Measurements from ENCODE around the gene MYADML2.

Gene MYADML2

GRCh38 chr17:81935709-81936084 lies 11.3 kb downstream of the MYADML2 start:
- DNase-seq: no peak

- no peak for DNase-seq
Observed at GRCh38 chr17:81934850-81935708, 12.0 kb downstream of the MYADML2 start.

DNA sequence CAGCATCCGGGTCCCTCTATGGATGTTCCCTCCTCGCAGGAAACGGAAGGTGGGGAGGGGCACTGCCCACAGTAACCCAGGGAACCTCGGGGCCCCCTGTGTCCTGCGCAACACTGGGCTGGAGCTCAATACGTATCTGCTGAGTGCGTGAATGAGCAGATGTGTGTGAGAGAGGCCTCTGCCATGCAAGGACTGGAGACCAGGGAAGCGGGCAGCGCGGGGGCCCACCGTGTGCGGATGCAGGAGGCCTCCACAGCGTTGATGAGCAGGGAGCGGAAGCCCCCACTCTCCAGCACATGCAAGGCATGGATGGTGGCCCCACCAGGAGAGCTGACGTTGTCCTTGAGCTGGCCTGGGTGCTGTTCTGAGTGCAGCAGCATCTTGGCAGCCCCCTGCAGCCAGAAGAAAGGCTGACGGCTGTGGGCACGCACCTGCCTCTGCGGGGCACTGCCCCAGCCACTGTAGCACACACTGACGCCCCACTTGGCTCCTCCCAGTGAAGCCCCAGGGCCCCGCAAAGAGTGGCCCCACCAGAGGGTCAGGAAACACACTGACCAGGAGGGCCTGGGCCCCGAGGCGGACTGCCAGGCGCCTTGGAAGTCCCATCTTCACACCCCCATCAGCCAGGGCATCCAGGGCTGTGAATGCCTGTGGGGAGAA lies 12.8 kb downstream of the MYADML2 start:
- DNase-seq: no peak

DNA sequence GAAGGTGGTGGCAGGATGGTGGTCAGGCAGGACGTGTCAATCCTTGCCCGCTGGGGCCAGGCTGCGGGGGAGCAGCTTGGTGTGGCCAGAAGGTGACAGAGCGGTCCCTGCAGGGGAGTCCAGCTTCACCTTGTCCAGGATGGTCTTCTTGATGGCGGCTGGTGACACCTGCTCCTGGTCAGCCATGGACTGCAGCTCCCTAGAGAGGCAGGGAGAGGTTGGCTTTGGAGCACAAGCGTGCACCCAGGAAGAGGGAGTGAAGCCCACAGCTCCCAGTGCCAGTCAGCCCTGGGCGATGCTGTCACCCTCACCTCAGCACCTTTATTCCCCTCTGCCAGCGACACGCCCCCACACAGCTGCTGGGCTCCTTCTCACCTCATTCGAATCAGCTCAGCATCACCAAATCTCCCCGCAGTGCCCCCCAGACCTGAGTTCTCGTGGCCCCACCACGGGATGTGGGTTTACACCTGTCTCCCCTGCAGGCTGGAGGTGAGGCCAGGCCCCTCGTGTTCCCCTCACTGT lies 13.8 kb downstream of the MYADML2 start:
- DNase-seq: no peak

DNA sequence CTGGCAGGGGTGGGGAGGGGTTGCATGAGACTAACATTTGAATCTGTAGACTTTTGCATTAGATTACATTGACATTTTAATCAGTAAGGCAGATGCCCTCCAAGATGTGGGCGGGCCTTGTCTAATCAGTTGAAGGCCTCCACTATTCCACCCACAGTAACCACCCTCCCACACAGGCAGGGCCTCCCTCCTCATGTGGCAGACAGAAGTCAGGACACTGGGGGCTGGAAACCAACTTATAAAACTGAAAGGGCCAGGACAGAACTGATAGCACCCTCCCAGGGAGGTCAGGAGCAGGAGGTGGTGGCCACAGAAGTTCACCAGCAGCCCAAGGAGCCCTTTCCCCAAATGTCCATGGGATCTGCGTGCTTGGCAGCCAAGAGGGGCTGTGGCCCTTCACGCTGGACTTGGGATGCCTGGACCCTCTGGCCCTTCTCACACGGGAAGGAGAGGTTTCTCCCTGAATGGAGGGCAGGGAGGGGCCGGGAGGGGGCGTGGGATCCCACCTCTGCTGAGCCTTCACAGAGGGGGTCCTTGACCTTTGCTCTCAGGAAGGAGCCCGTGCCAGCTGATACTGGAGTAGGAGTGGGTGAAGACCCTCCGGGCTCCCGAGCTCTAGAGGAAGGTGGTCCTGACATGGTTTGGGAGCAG lies 14.6 kb downstream of the MYADML2 start:
- DNase-seq: no peak

DNA sequence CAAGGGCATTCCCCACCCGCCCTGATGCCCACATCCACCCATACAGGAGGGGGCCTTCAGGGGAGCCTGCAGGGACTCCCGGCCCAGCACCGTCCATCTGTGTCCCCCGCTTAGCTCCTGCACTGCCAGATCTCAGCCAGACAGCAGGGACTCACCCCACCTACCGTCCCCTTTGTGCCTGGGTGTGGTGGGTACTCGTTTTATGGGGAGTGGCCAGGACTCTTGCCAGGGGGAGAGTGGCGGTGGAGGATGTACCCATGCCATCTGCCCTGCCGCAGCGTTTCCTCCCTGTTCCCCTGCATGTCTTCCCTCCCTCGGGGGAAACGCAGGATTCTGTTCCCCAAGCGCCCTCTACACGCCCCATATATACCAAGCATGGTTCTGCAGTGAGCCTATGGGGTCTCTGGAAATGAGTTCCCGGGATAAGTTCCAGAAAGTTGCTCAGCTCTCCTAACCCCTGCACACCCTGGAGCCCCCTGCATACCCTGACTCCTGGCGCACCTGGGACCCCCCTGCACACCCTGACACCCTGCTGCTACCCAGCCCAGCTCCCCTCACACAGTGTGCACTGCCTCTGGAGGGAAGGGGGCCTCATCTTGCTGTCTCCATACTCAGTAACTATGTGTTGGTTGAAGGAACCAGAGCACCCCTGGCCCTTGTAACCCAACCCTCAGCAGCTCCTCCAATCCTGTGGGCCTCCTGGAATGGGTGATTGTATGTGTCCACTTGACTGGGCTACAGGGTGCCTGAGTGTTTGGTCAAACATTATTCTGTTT lies 15.3 kb downstream of the MYADML2 start:
- DNase-seq: no peak

DNA sequence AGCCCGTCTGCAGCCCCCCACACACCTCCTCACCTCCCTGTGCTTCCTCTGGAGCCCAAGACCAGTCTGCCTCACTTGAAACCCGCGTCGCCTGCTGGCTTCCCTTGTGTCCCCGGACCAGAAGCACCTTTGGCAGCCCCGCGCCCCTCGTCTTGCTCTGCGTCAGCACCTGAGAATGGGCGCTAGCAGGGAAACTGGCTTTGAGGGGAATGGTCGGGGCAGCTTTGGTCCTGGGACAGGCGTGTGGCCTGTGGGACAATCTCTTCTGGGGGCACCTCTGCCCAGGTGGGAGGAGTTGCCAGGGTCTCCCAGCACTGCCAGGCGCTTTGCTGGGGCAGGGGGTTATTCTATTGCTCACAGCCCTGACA lies 15.9 kb downstream of the MYADML2 start:
- no peak for DNase-seq

- DNase-seq: no peak
Observed at GRCh38 chr17:81930142-81931125, 16.6 kb downstream of the MYADML2 start.

GRCh38 chr17:81929253-81930141 lies 17.5 kb downstream of the MYADML2 start:
- no peak for DNase-seq

GRCh38 chr17:81928544-81929252 lies 18.3 kb downstream of the MYADML2 start:
- DNase-seq: no peak

GRCh38 chr17:81927653-81928543 lies 19.1 kb downstream of the MYADML2 start, which contains the start of gene MAFG:
MAFG (minus strand) TSS chr17:81927735; CDS start chr17:81923185, 4,550 bp downstream.
- DNase-seq: peak; percentile 41

DNA sequence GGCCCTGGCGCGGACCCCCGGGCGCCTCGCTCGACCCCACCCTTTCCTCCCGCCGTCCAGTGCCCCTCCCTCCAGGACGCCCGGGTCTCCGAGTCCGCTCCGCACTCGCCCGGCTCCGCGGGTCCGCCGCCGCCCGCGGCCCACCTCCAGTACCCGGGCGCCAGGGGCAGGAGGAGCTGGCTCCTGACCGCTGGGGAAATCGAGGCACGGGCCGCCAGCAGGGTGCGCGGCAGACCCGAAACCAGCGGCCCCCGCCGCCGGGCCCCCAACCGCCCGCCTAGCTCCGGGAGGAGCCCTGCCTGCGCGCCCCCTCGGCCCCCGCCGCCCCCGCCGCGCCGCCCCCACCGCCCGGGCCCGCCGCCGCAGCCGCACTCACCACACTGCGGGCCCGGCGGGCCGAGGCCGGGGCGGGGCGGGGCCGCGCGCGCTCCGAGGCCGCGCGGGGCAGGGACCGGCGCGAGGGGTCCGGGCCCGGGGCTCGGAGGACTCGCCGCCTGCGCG lies 19.8 kb downstream of the MYADML2 start:
- no peak for DNase-seq

DNA sequence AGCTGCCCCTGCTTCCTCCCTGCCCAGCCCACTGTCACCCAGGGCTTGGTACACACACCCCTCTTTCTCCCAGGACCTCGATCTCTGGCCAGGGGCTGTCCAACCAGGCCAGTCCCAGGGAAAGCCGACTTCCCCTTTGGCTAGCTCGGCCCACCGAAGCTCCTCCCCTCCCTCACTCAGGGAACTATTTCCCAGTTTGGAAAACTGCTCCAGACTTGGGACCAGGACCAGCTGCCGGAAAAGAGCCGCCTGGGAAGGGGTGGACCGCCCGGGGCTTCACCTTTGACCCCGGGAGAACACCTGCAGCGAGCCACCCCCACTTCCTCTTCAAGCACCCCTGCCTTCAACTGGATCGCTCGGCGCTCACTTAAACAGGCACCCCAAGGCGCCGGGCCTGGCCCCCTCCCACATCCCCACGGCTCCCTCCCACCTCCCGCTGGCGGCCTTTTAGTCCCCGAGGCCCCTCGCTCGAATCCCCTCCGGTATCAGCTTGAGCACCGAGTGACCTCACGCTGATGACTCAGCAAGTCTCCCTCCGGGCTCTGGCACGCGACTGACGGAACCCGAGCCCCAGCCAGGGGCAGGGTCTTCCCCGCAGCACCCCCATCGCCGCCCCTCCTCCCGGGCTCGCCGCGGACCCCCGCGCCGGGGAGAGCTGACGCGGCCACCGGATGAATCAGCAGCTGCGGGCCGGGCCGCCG lies 20.4 kb downstream of the MYADML2 start:
- no peak for DNase-seq

- no peak for DNase-seq
Observed at GRCh38 chr17:81925860-81926450, 21.1 kb downstream of the MYADML2 start.

DNA sequence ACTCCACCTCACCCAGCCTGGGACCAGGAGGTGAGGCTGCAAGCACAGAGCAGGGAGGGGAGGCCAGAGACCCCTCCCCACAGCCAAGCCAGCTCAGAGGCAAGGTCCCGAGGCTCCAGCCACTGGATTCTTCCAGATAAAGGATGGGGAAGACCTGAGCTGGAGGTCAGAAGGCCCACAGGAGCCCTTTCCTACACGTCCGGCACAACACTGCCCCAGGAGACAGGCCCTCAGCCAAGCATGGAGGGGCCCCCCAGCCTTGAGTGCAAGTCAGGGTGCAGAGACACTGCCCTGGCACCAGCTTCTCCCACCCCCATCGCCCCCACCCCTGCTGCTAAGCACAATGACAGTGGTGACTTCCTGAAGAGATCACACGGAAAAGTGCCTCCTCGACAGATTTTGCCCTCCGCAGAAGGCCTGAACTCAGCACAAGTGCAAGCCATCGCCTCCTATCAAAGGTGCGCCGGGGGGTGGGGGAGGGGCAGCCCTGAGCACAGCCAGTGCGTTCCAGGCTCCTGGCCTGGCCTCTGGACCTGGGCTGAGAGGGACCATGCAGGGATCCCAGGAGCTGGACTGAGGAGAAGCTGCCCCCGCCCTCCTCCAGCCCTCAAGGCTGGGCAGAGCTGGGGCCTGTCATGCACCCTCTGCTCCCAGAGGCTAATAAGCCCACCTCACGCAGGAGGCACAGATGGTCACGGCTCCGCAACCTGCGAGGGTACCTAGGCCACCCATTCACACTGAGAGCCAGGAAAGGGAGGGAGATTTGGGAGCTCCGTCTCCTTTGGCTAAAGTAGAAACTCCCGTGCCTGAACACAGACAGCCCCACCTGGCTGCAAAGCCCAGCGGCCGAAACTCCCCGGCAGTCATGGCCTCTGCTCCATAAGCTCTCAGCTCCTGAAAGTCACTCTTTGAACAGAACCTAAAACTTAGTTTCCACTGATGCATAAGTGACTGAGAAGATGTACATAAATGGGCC lies 22.2 kb downstream of the MYADML2 start:
- no peak for DNase-seq

All from NCI-H187 treated with DMSO at 0.1 percent for 48 hours (cell line).